ENCODE measurements around the gene LNP1.

- TF ChIP-seq POLR2AphosphoS5 (IDR thresholded peaks at IDR 0.05): no peak
- TF ChIP-seq, protein P1, sequence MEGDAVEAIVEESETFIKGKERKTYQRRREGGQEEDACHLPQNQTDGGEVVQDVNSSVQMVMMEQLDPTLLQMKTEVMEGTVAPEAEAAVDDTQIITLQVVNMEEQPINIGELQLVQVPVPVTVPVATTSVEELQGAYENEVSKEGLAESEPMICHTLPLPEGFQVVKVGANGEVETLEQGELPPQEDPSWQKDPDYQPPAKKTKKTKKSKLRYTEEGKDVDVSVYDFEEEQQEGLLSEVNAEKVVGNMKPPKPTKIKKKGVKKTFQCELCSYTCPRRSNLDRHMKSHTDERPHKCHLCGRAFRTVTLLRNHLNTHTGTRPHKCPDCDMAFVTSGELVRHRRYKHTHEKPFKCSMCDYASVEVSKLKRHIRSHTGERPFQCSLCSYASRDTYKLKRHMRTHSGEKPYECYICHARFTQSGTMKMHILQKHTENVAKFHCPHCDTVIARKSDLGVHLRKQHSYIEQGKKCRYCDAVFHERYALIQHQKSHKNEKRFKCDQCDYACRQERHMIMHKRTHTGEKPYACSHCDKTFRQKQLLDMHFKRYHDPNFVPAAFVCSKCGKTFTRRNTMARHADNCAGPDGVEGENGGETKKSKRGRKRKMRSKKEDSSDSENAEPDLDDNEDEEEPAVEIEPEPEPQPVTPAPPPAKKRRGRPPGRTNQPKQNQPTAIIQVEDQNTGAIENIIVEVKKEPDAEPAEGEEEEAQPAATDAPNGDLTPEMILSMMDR (IDR thresholded peaks at IDR 0.05): no peak
Observed at GRCh38 chr3:100401674-100402041, 319 bp downstream of the LNP1 start.
